ENCODE results near the gene LRBA. TPM values are rescaled to one million over a fixed set of nuclear protein-coding genes. Genes with fewer than 3 reads are reported as not detected.

The LRBA gene
- total and polyA plus RNA-seq, 4 donors, result 8.2 to 69.8 (median 32.8) TPM

DNA sequence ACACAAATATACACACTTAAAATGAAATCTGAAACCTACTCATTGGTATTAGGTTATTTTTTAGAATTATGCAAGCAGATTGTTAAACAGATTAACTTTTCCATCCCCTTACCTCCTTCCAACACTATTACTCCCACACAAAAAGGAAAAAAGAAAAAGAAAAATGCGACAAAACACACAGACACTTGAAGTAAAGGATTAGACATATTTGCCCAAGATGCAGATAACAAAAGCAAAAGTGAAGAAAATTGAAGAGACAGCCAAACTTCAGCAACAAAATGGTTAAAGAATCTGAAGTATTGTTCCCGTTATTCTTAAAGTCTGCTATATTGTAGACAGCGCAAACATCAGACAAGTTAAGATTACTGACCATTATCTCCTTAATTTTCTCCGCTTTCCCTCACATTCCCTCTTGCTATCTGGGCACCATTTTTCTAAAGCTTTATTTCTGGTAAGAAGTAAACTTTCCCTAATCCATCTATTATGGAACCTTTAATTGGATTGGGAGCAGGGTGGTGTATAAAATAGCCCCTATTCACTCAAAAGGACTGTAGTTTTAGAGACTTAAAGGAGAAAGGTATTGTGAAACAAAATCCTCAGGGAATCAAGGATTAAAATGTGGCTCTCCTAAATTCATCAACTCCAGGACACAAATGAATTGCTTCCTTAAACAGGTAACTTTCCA lies 467.8 kb downstream of the LRBA start:
- Histone ChIP-seq H3K27ac (ENCODE audit: low read depth in 1 of 2, low read length in 2 of 2) (no peak overlapping the region), H3K9me3 (ENCODE audit: control insufficient read depth in 4 of 4, low read length in 3 of 4) (no peaks in the 10 kb centered on the region), H3K27me3 (ENCODE audit: control insufficient read depth in 4 of 4, insufficient read depth in 4 of 4, low read length in 3 of 4) (no peaks in the 10 kb centered on the region), H3K9ac (ENCODE audit: low read depth in 1 of 2, low read length in 2 of 2) (no peak overlapping the region), H3K4me3 (ENCODE audit: low read depth in 1 of 3, low read length in 3 of 3) (no peak overlapping the region), H3K36me3 (ENCODE audit: control insufficient read depth in 4 of 4, insufficient read depth in 3 of 4, low read depth in 1 of 4, low read length in 3 of 4) (peaks cover 0 to 1% (median 0%) of the 10 kb centered on the region in 4 donors), H3K4me1 (ENCODE audit: control insufficient read depth in 4 of 4, insufficient read depth in 4 of 4, low read length in 3 of 4) (no peaks in the 10 kb centered on the region)
- TF ChIP-seq EGR1 (IDR thresholded peaks at IDR 0.05; ENCODE audit: low read depth in 2 of 2) (no peak), GABPA (IDR thresholded peaks at IDR 0.05 in 1 of 2, conservative IDR thresholded peaks at IDR 0.05 in 1 of 2) (no peak), YY1 (IDR thresholded peaks at IDR 0.05) (no peak), FOXA2 (IDR thresholded peaks at IDR 0.05) (no peak), JUND (IDR thresholded peaks at IDR 0.05) (no peak), FOXA1 (IDR thresholded peaks at IDR 0.05) (no peak), RXRA (IDR thresholded peaks at IDR 0.05) (no peak), ZBTB33 (IDR thresholded peaks at IDR 0.05) (no peak), HNF4G (IDR thresholded peaks at IDR 0.05) (no peak), CTCF (IDR thresholded peaks at IDR 0.05; ENCODE audit: low read depth, low read length, missing input control) (no peak), TAF1 (conservative IDR thresholded peaks at IDR 0.05) (no peak)
- TF ChIP-seq, protein P1, sequence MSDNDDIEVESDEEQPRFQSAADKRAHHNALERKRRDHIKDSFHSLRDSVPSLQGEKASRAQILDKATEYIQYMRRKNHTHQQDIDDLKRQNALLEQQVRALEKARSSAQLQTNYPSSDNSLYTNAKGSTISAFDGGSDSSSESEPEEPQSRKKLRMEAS (IDR thresholded peaks at IDR 0.05), result no peak
- TF ChIP-seq, protein P2, sequence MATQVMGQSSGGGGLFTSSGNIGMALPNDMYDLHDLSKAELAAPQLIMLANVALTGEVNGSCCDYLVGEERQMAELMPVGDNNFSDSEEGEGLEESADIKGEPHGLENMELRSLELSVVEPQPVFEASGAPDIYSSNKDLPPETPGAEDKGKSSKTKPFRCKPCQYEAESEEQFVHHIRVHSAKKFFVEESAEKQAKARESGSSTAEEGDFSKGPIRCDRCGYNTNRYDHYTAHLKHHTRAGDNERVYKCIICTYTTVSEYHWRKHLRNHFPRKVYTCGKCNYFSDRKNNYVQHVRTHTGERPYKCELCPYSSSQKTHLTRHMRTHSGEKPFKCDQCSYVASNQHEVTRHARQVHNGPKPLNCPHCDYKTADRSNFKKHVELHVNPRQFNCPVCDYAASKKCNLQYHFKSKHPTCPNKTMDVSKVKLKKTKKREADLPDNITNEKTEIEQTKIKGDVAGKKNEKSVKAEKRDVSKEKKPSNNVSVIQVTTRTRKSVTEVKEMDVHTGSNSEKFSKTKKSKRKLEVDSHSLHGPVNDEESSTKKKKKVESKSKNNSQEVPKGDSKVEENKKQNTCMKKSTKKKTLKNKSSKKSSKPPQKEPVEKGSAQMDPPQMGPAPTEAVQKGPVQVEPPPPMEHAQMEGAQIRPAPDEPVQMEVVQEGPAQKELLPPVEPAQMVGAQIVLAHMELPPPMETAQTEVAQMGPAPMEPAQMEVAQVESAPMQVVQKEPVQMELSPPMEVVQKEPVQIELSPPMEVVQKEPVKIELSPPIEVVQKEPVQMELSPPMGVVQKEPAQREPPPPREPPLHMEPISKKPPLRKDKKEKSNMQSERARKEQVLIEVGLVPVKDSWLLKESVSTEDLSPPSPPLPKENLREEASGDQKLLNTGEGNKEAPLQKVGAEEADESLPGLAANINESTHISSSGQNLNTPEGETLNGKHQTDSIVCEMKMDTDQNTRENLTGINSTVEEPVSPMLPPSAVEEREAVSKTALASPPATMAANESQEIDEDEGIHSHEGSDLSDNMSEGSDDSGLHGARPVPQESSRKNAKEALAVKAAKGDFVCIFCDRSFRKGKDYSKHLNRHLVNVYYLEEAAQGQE (IDR thresholded peaks at IDR 0.05), result no peak
- 89% methylated on average over 4 of the region's 4 CpGs for WGBS
- no peak for DNase-seq (ENCODE audit: low spot score)

- H3K4me1 ChIP-seq (ENCODE audit: control insufficient read depth in 4 of 4, insufficient read depth in 4 of 4, low read length in 3 of 4), result no peaks in the 10 kb centered on the region
- 93% methylated on average over 2 of the region's 2 CpGs for WGBS
- no peaks in the 10 kb centered on the region for H3K9me3 ChIP-seq (ENCODE audit: control insufficient read depth in 4 of 4, low read length in 3 of 4)
These were observed 468.8 kb downstream of the LRBA start for GRCh38 chr4:150546286-150546685.

More at GRCh38 chr4:150546286-150546685, 468.8 kb downstream of the LRBA start:
- Histone ChIP-seq H3K36me3 (ENCODE audit: control insufficient read depth in 4 of 4, insufficient read depth in 3 of 4, low read depth in 1 of 4, low read length in 3 of 4) (peaks cover 0 to 1% (median 0%) of the 10 kb centered on the region in 4 donors), H3K27me3 (ENCODE audit: control insufficient read depth in 4 of 4, insufficient read depth in 4 of 4, low read length in 3 of 4) (no peaks in the 10 kb centered on the region), H3K27ac (ENCODE audit: low read depth in 1 of 2, low read length in 2 of 2) (no peak overlapping the region), H3K9ac (ENCODE audit: low read depth in 1 of 2, low read length in 2 of 2) (no peak overlapping the region), H3K4me3 (ENCODE audit: low read depth in 1 of 3, low read length in 3 of 3) (no peak overlapping the region)
- no peak for TF ChIP-seq HNF4G (IDR thresholded peaks at IDR 0.05)
- no peak for DNase-seq (ENCODE audit: low spot score)

Data from liver (tissue), 9 donors.